Measurements from ENCODE around the gene BOC. TPM values are rescaled to one million over a fixed set of nuclear protein-coding genes. Genes with fewer than 3 reads are reported as not detected.

The BOC gene
- total RNA-seq, 2 donors from 2014 or later = 51.6 to 86.8 TPM

DNA sequence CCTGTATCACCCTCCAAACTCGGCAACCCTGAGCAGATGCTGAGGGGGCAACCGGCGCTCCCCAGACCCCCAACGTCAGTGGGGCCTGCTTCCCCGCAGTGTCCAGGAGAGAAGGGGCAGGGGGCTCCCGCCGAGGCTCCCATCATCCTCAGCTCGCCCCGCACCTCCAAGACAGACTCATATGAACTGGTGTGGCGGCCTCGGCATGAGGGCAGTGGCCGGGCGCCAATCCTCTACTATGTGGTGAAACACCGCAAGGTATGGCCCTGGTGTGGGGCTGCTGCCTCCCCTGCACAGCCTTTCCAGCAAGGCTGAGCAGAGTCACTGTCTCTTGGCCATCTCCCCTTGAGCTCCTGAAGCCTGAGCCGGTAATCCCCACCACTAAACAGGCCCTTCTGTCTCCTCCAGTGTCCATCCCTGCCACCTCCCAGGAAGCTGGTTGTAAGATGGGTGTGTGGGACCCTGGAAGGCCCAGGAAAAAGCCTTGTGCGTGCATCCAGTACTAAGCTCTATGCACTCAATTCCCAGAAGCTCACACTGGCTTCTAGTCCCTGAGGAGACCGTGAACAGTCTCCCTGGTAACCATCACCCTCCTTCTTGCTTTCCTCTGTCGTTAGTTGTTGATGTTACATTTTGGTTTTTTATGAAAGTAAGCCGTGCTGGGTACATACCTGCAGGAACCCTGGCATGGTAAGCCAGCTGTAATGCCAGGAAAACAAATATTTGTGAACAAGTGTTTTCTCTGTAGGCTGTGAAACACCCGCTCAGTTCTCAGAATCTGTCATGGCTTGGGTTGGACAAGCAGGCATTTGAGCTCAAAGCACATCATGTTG lies 63.3 kb downstream of the BOC start:
- DNase-seq (ENCODE audit: low spot score) = no peak
- intact Hi-C loops (cut with DNase I) = loop anchor here in 1 of 2 donors (5.0 kb wide), 1 partner anchor 52 kb away; no protein-coding TSS in a partner anchor

GRCh38 chr3:113275258-113275556 lies 63.9 kb downstream of the BOC start:
- DNase-seq (ENCODE audit: low spot score) = no peak
- intact Hi-C loops (cut with DNase I) = no loop called here

GRCh38 chr3:113275583-113275928 lies 64.2 kb downstream of the BOC start:
- intact Hi-C loops (cut with DNase I) = no loop called here
- no peak for DNase-seq (ENCODE audit: low spot score)

GRCh38 chr3:113275929-113276750 lies 64.8 kb downstream of the BOC start:
- intact Hi-C loops (cut with DNase I) = no loop called here

DNA sequence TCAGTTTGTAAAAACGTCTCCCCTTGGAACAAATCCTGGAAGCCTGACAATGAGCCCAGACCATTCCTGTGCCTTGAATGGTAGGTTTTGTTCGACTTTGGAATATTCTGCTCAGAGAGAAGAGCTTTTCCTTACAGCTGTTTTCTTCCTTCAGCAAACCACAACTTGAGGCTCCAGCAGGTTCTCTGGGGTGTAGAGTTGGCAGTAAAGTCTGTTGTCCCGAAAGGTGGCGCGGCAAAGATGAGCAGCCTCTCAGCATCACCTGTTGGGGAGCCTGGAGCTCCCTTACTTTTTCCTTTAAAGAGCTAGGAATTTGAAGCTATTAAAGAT lies 65.4 kb downstream of the BOC start:
- DNase-seq (ENCODE audit: low spot score) = no peak
- intact Hi-C loops (cut with DNase I) = no loop called here

More at GRCh38 chr3:113275929-113276750, 64.8 kb downstream of the BOC start:
- no peak for DNase-seq (ENCODE audit: low spot score)

- intact Hi-C loops (cut with DNase I) = no loop called here
- DNase-seq (ENCODE audit: low spot score) = no peak
Measured at GRCh38 chr3:113277414-113277813, 66.1 kb downstream of the BOC start.

DNA sequence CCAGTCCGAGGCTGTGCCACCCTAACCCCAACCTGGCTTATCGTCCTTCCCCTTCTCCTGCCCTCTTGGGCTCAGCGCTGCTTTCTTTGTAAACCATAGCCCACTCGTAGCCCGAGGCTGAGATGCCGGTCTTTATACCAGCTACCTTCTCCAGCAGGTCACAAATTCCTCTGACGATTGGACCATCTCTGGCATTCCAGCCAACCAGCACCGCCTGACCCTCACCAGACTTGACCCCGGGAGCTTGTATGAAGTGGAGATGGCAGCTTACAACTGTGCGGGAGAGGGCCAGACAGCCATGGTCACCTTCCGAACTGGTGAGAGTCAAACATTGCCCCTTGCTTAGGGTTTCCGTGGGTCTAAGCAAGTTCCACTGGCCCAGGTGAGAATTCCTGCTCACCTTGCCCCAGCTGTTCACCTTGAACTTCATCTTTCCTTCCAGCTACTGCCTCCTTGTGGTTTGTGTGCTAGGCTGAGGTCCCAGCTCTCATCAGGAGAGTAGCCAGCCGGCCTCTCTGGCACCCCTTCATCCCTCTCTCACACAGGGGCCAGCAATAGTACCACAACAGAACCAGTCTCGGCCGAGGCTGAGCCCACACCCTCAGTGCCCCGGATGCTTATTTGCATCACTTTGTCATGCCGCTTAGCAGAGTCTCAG lies 66.7 kb downstream of the BOC start:
- no peak for DNase-seq (ENCODE audit: low spot score)
- intact Hi-C loops (cut with DNase I) = no loop called here

DNA sequence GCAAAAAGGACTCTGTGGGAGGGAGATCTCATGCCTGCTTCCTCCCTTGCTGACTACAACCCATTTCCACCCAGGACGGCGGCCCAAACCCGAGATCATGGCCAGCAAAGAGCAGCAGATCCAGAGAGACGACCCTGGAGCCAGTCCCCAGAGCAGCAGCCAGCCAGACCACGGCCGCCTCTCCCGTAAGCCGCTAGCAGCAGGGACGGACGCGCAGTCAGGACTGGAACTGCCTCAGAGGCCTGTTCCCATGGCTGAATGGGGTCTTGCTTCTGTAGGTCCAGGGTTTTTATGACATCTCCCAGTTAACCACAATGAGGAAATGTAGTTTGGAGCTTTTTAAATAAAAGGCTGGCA lies 67.2 kb downstream of the BOC start:
- intact Hi-C loops (cut with DNase I) = no loop called here
- DNase-seq (ENCODE audit: low spot score) = no peak

DNA sequence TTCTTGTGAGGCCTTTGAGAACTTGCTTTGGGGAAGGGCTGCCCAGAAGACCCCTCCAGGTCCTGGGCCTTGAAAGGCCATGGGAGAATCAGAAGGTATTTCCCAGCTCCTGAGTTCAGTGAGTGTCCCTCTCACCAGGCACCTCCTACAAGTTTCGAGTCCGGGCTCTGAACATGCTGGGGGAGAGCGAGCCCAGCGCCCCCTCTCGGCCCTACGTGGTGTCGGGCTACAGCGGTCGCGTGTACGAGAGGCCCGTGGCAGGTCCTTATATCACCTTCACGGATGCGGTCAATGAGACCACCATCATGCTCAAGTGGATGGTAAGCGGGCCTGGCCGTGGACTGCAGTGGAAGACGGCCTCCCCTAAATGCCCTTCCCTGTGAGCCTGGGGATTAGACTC lies 68.3 kb downstream of the BOC start:
- no peak for DNase-seq (ENCODE audit: low spot score)
- intact Hi-C loops (cut with DNase I) = loop anchor here (5.0 to 10.0 kb wide), 2 partner anchors 142 to 215 kb away; no protein-coding TSS in a partner anchor

GRCh38 chr3:113283306-113283705 lies 71.9 kb downstream of the BOC start:
- DNase-seq (ENCODE audit: low spot score) = no peak
- intact Hi-C loops (cut with DNase I) = loop anchor here (5.0 to 10.0 kb wide), 2 partner anchors 146 to 219 kb away; no protein-coding TSS in a partner anchor

DNA sequence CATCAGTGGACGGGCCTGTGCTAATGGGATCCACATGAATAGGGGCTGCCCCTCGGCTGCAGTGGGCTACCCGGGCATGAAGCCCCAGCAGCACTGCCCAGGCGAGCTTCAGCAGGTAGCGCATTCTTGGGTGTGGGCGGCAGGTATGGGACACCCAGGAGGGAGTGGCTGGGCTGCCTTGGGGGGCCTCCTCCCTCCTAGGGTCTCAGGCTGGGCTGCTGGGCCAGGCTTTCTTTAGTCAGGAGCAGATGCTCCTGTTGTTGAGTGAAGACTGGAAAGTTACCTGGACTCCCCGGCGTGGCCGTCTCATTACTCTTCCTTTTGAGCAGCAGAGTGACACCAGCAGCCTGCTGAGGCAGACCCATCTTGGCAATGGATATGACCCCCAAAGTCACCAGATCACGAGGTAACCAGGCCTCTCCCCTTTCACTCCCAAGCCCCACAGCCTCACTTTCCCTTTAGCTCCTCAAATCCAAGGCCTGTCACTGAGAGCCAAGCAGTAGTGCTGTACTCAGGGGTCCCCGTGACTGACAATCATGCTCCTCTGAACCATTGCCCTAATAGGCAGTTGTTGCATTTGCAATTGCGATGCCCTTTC lies 73.2 kb downstream of the BOC start:
- intact Hi-C loops (cut with DNase I) = loop anchor here (5.0 to 10.0 kb wide), 2 partner anchors 147 to 220 kb away; no protein-coding TSS in a partner anchor
- DNase-seq (ENCODE audit: low spot score) = no peak

DNA sequence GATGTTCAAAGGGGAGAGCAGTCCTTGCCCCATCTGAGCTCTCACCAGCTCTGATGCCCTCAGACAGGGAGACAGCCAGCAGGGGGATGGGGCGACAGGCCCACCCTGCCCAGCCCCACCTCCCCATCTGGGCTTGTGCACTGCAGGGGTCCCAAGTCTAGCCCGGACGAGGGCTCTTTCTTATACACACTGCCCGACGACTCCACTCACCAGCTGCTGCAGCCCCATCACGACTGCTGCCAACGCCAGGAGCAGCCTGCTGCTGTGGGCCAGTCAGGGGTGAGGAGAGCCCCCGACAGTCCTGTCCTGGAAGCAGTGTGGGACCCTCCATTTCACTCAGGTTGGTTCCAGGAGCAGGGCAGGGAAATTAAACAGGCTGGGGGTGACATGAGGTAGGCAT lies 73.9 kb downstream of the BOC start:
- no peak for DNase-seq (ENCODE audit: low spot score)
- intact Hi-C loops (cut with DNase I) = loop anchor here in 1 of 2 donors (10.0 kb wide), 1 partner anchor 220 kb away; no protein-coding TSS in a partner anchor

DNA sequence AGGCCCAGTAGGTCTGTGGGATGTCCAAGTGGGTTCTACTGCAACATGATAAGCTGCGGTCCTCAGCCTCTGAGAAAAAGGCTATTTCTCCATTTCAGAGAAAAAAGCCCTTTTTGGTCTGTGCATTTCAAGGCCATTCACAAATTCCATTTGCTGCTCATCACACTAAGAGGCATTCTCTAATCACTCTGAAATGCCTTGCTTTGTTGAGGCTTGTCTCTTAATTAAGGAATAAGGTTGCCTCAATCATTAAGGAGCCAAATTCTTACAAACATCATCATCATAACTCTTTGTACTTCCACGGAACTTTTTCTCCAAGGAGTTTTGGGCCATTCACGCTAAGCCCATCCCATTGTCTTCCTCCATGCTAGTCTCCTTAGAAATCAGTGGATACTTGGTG lies 74.4 kb downstream of the BOC start:
- intact Hi-C loops (cut with DNase I) = loop anchor here in 1 of 2 donors (10.0 kb wide), 1 partner anchor 221 kb away; no protein-coding TSS in a partner anchor
- no peak for DNase-seq (ENCODE audit: low spot score)

- intact Hi-C loops (cut with DNase I) = loop anchor here in 1 of 2 donors (10.0 kb wide), 1 partner anchor 222 kb away; no protein-coding TSS in a partner anchor
- DNase-seq (ENCODE audit: low spot score) = no peak
Measured at GRCh38 chr3:113286524-113286923, 75.2 kb downstream of the BOC start.

DNA sequence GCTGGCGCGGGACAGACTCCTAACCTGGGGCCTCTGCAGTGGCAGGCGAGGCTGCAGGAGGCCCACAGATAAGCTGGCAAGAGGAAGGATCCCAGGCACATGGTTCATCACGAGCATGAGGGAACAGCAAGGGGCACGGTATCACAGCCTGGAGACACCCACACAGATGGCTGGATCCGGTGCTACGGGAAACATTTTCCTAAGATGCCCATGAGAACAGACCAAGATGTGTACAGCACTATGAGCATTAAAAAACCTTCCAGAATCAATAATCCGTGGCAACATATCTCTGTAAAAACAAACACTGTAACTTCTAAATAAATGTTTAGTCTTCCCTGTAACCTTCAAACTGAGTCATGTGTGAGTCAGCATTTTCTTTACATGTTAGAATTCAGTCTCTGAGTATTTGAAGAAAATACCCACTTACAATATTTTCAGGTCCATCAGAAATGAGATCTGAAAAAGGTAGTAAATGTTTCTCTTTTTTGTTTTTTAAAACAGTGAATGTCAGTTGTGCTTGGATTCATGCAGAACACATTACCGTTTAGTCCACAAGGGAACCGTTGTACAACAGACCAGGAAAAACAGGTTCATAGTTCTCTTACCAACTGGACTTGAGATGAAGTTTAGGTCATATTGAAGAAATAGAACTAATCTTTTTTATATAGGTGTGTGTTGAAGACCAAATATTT lies 75.9 kb downstream of the BOC start:
- intact Hi-C loops (cut with DNase I) = loop anchor here in 1 of 2 donors (10.0 kb wide), 1 partner anchor 222 kb away; no protein-coding TSS in a partner anchor
- DNase-seq (ENCODE audit: low spot score) = no peak

DNA sequence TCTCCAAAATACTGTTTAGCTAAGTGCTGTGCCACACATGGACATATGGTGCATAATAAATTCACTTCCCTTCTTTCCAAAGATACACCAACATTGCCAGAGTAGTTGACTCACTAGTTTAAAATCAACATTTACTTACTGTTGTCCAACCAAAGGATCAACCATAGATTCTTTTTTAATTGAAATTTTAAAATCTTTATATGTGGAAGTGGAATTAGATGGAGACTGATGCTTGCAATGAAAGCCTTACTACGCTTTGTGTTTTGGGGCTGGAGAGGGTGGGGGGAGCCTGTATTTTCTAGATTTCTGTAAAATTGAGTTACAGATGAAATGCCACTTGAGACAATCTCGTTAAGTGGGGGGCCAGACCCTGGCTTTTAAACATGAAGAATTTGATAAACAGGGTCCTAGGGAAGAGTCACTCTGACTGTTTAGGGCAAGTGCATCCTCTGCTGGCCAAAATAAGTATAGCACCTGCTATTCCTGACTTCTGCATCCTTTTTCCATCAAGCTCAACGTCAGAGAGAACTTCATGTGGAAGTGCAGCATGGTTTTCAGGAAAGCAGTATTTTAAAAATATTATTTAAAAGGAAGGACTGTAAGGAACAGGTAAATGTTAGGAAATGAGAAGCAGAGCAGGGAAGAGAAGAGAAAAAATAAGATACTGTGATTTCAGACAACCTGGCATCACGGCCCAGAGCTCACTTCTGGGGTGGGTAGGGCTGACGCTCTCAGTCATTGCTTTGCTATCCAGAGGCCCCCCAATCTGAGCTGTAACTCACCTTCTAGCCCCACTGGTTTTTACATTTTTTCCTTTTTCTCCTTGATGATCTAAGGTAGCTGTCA lies 76.7 kb downstream of the BOC start:
- intact Hi-C loops (cut with DNase I) = loop anchor here (2.0 to 10.0 kb wide), 2 partner anchors 223 to 237 kb away; no protein-coding TSS in a partner anchor
- DNase-seq (ENCODE audit: low spot score) = no peak

- intact Hi-C loops (cut with DNase I) = loop anchor here (2.0 to 10.0 kb wide), 2 partner anchors 224 to 238 kb away; no protein-coding TSS in a partner anchor
- no peak for DNase-seq (ENCODE audit: low spot score)
Measured at GRCh38 chr3:113288881-113289280, 77.5 kb downstream of the BOC start.

DNA sequence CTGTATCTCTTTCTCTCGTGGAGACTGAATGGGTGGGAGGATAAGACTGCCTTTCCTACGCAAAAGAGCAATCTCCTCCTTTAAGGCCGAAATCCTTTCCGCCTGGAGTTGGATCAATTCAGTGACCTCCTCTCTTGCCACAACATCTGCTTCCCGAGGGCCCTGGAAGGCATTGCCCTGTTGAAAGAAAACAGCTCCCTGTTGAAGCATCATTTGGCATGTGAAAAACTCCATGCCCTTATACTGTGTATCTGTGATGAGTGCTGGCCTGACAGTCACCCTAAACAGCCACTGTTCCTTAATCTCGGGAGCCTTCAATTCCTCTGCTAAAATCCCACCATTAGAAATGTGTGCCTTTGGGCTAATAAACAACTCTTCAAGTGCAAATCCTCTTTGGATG lies 80.2 kb downstream of the BOC start:
- intact Hi-C loops (cut with DNase I) = no loop called here
- DNase-seq (ENCODE audit: low spot score) = no peak

Data from posterior vena cava (tissue), 2 donors.